Testis (tissue), 2 donors: ENCODE measurements around the gene FXYD2.

ENCODE experiments used
- CTCF ChIP-seq, 3 experiments: fragments of 450-650 bp in 2 of 3; fragments of 200-600 bp in 1 of 3; sonication (generic) in 1 of 3; IDR thresholded peaks; one replicate each; pipeline ENCODE4 v1.5.1; 2016 to 2019; ENCODE audit warnings: antibody characterized with exemption in 3 of 3, mild to moderate bottlenecking in 2 of 3, moderate library complexity in 1 of 3
- POLR2A ChIP-seq: fragments of 450-650 bp; IDR thresholded peaks from one replicate; pipeline ENCODE4 v1.6.1; 2017; ENCODE audit warnings: antibody characterized with exemption, mild to moderate bottlenecking, moderate library complexity

GRCh38 chr11:117829369-117829725, 4.8 kb upstream of the FXYD2 start:
- TF ChIP-seq CTCF (IDR thresholded peaks at IDR 0.05), result no peak
- TF ChIP-seq POLR2A, result no peak
